Stimulated activated naive CD8-positive, alpha-beta T cell treated with anti-CD3 and anti-CD28 coated beads, Interleukin-15, Interleukin-2, amounts not matched to agents 100 ng/mL and 50 ng/mL, for 24 hours (primary cell): ENCODE measurements around the gene ARMCX4.

Experiments used
- H3K27ac Mint-ChIP-seq: one replicate; pipeline ENCODE4 v1.8.0; 2021; ENCODE audit warnings: mild to moderate bottlenecking, mixed read lengths
- H3K27me3 Mint-ChIP-seq: one replicate; pipeline ENCODE4 v1.8.0; 2021; ENCODE audit warnings: mixed read lengths
- H3K36me3 Mint-ChIP-seq: one replicate; pipeline ENCODE4 v1.8.0; 2021; ENCODE audit warnings: low read depth, mixed read lengths
- H3K4me1 Mint-ChIP-seq: one replicate; pipeline ENCODE4 v1.8.0; 2021; ENCODE audit warnings: low read depth, mixed read lengths
- H3K4me3 Mint-ChIP-seq: one replicate; pipeline ENCODE4 v1.8.0; 2021; ENCODE audit warnings: mild to moderate bottlenecking, mixed read lengths
- H3K9me3 Mint-ChIP-seq: one replicate; pipeline ENCODE4 v1.8.0; 2021; ENCODE audit warnings: mixed read lengths

The ARMCX4 gene

DNA sequence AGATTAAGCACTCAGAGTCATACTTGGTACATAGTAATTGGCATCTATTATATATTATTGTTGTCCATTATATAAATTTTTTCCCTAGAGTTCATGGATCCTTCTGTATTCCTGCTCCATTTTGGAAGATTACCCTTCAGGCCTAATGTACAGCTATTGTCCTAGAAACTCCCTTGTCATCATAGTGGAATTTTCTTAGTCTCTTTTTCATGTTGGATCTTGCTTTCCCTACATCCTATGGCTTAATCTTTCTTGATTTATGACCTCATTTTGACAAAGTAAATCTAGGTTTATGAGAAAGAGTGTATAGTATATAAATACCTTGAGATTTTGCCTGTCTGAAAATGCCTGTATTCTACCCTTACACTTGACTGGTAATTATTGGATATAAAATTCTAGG, 22.1 kb downstream of the ARMCX4 start:
- Mint-ChIP-seq H3K27me3 (no peaks in the 10 kb centered on the region), H3K27ac (no peak overlapping the region), H3K9me3 (no peaks in the 10 kb centered on the region), H3K4me3 (no peak overlapping the region), H3K4me1 (no peaks in the 10 kb centered on the region), H3K36me3 (no peaks in the 10 kb centered on the region)

DNA sequence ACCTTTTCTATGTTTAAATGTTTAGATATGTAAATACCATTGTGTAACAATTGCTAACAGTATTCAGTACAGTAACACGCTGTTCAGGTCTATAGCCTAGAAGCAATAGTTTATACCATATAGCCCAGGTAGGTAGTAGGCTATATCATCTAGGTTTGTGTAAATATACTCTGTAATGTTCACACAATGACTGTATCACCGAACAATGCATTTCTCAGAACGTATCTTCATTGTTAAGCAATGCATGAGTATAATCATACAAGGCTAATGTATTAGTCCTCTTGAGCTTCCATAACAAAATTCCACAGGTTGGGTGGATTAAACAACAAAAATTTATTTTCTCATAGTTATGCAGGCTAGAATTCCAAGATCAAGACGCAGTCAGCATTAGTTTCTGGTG, 22.7 kb downstream of the ARMCX4 start:
- H3K9me3 Mint-ChIP-seq, result no peaks in the 10 kb centered on the region
- no peaks in the 10 kb centered on the region for H3K27me3 Mint-ChIP-seq
- H3K4me3 Mint-ChIP-seq, result no peak overlapping the region
- no peaks in the 10 kb centered on the region for H3K4me1 Mint-ChIP-seq
- no peaks in the 10 kb centered on the region for H3K36me3 Mint-ChIP-seq
- H3K27ac Mint-ChIP-seq, result no peak overlapping the region

DNA sequence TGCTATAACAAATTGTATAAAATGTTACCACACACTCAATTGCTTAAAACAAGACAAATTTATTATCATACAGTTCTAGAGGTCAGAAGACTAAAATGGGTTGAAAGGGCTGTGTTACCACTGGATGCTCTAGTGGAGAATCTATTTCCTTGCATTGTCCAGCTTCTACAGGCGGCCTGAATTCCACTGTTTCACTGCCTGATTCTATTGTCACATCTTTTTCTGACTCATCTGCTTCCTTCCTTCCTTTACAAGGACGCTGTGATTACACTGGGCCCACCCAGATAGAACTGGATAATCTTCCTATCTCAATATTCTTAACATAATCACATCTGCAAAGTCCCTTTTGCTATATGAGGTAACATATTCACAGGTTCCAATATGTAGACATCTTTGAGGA, 45.7 kb downstream of the ARMCX4 start:
- no peaks in the 10 kb centered on the region for H3K9me3 Mint-ChIP-seq
- no peaks in the 10 kb centered on the region for H3K4me1 Mint-ChIP-seq
- no peak overlapping the region for H3K4me3 Mint-ChIP-seq
- no peak overlapping the region for H3K27ac Mint-ChIP-seq
- H3K27me3 Mint-ChIP-seq, result no peaks in the 10 kb centered on the region
- no peaks in the 10 kb centered on the region for H3K36me3 Mint-ChIP-seq
